ENCODE measurements around the gene GRIK3. TPM values are rescaled to one million over a fixed set of nuclear protein-coding genes. Genes with fewer than 3 reads are reported as not detected.

Gene GRIK3
- total and polyA plus RNA-seq, 2 donors (not counting 1 experiment from before 2014, with no cell fraction given) = not detected

GRCh38 chr1:36984026-36984425, 50.3 kb downstream of the GRIK3 start:
- H2AFZ ChIP-seq (ENCODE audit: low read length) = no peak overlapping the region
- no peak for DNase-seq (ENCODE audit: low read depth in 2 of 2)
- no peaks in the 10 kb centered on the region for H3K79me2 ChIP-seq (ENCODE audit: control insufficient read depth, insufficient read depth, low read length)

GRCh38 chr1:36982709-36983108, 51.6 kb downstream of the GRIK3 start:
- Histone ChIP-seq H3K9me3 (ENCODE audit: control insufficient read depth, insufficient read depth, low read depth, low read length) (no peaks in the 10 kb centered on the region), H3K79me2 (ENCODE audit: control insufficient read depth, insufficient read depth, low read length) (no peaks in the 10 kb centered on the region), H3K9ac (ENCODE audit: insufficient read depth, low read length) (no peak overlapping the region), H3K36me3 (ENCODE audit: control insufficient read depth, insufficient read depth, low read length) (no peaks in the 10 kb centered on the region), H2AFZ (ENCODE audit: low read length) (no peak overlapping the region), H3K4me2 (ENCODE audit: extremely low read depth, insufficient read depth, low read length) (no peak overlapping the region), H3K27ac (ENCODE audit: insufficient read depth, low read length) (no peak overlapping the region), H4K20me1 (ENCODE audit: control insufficient read depth, extremely low read depth, insufficient read depth, low read length) (no peaks in the 10 kb centered on the region), H3K4me1 (ENCODE audit: control insufficient read depth, extremely low read depth, insufficient read depth, low read length) (no peaks in the 10 kb centered on the region), H3K27me3 (ENCODE audit: control insufficient read depth, insufficient read depth, low read length) (no peaks in the 10 kb centered on the region), H3K4me3 (replicated peaks in 1 of 4; ENCODE audit: control extremely low read depth in 1 of 4, insufficient read depth in 1 of 4, low read depth in 3 of 4, low read length in 4 of 4) (no peak overlapping the region)
- no peak for DNase-seq (ENCODE audit: low read depth in 2 of 2)
- TF ChIP-seq CTCF (conservative IDR thresholded peaks at IDR 0.05 in 1 of 2, IDR thresholded peaks at IDR 0.05 in 1 of 2; ENCODE audit: low read depth in 1 of 2, low read length in 2 of 2) = no peak
- no peak for TF ChIP-seq EZH2 (IDR thresholded peaks at IDR 0.05; ENCODE audit: low read length, missing control alignments)

More at GRCh38 chr1:36984026-36984425, 50.3 kb downstream of the GRIK3 start:
- no peak overlapping the region for H3K27ac ChIP-seq (ENCODE audit: insufficient read depth, low read length)
- no peak overlapping the region for H3K4me3 ChIP-seq (replicated peaks in 1 of 4; ENCODE audit: control extremely low read depth in 1 of 4, insufficient read depth in 1 of 4, low read depth in 3 of 4, low read length in 4 of 4)
- no peaks in the 10 kb centered on the region for H3K4me1 ChIP-seq (ENCODE audit: control insufficient read depth, extremely low read depth, insufficient read depth, low read length)
- no peak overlapping the region for H3K4me2 ChIP-seq (ENCODE audit: extremely low read depth, insufficient read depth, low read length)
- H3K9me3 ChIP-seq (ENCODE audit: control insufficient read depth, insufficient read depth, low read depth, low read length) = no peaks in the 10 kb centered on the region
- no peaks in the 10 kb centered on the region for H3K36me3 ChIP-seq (ENCODE audit: control insufficient read depth, insufficient read depth, low read length)
- TF ChIP-seq CTCF (conservative IDR thresholded peaks at IDR 0.05 in 1 of 2, IDR thresholded peaks at IDR 0.05 in 1 of 2; ENCODE audit: low read depth in 1 of 2, low read length in 2 of 2) (no peak), EZH2 (IDR thresholded peaks at IDR 0.05; ENCODE audit: low read length, missing control alignments) (no peak)
- H3K9ac ChIP-seq (ENCODE audit: insufficient read depth, low read length) = no peak overlapping the region
- no peaks in the 10 kb centered on the region for H3K27me3 ChIP-seq (ENCODE audit: control insufficient read depth, insufficient read depth, low read length)
- H4K20me1 ChIP-seq (ENCODE audit: control insufficient read depth, extremely low read depth, insufficient read depth, low read length) = no peaks in the 10 kb centered on the region

GRCh38 chr1:36981771-36982622, 52.3 kb downstream of the GRIK3 start:
- no peak for DNase-seq (ENCODE audit: low read depth in 2 of 2)
- Histone ChIP-seq H3K36me3 (ENCODE audit: control insufficient read depth, insufficient read depth, low read length) (no peaks in the 10 kb centered on the region), H3K9ac (ENCODE audit: insufficient read depth, low read length) (no peak overlapping the region), H3K9me3 (ENCODE audit: control insufficient read depth, insufficient read depth, low read depth, low read length) (no peaks in the 10 kb centered on the region), H3K27ac (ENCODE audit: insufficient read depth, low read length) (no peak overlapping the region), H3K4me3 (replicated peaks in 1 of 4; ENCODE audit: control extremely low read depth in 1 of 4, insufficient read depth in 1 of 4, low read depth in 3 of 4, low read length in 4 of 4) (no peak overlapping the region), H3K27me3 (ENCODE audit: control insufficient read depth, insufficient read depth, low read length) (no peaks in the 10 kb centered on the region), H4K20me1 (ENCODE audit: control insufficient read depth, extremely low read depth, insufficient read depth, low read length) (no peaks in the 10 kb centered on the region), H3K4me2 (ENCODE audit: extremely low read depth, insufficient read depth, low read length) (no peak overlapping the region), H2AFZ (ENCODE audit: low read length) (no peak overlapping the region), H3K4me1 (ENCODE audit: control insufficient read depth, extremely low read depth, insufficient read depth, low read length) (no peaks in the 10 kb centered on the region), H3K79me2 (ENCODE audit: control insufficient read depth, insufficient read depth, low read length) (no peaks in the 10 kb centered on the region)
- TF ChIP-seq CTCF (conservative IDR thresholded peaks at IDR 0.05 in 1 of 2, IDR thresholded peaks at IDR 0.05 in 1 of 2; ENCODE audit: low read depth in 1 of 2, low read length in 2 of 2) (no peak), EZH2 (IDR thresholded peaks at IDR 0.05; ENCODE audit: low read length, missing control alignments) (no peak)

Measured in fibroblast of lung (primary cell).